GM21360 (cell line): ENCODE measurements around the gene HDAC4.

Source experiments
- ATAC-seq: cut with Tn5 transposase; IDR thresholded peaks from one replicate; pipeline ENCODE4 v1.9.1; 2021; ENCODE audit warnings: mild to moderate bottlenecking, moderate library complexity; ENCODE audit not compliant: unreplicated experiment

Gene HDAC4

GRCh38 chr2:239311132-239312040 lies 89.4 kb downstream of the HDAC4 start:
- ATAC-seq, result no peak

- no peak for ATAC-seq
These were observed 90.3 kb downstream of the HDAC4 start for GRCh38 chr2:239310401-239311061.

GRCh38 chr2:239309398-239310245 lies 91.2 kb downstream of the HDAC4 start:
- ATAC-seq, result no peak

GRCh38 chr2:239308661-239309397 lies 92.0 kb downstream of the HDAC4 start:
- ATAC-seq, result no peak

- ATAC-seq, result no peak
These were observed 92.8 kb downstream of the HDAC4 start for GRCh38 chr2:239307921-239308613.

- no peak for ATAC-seq
These were observed 93.6 kb downstream of the HDAC4 start for GRCh38 chr2:239307221-239307569.

- ATAC-seq, result no peak
These were observed 94.3 kb downstream of the HDAC4 start for GRCh38 chr2:239306274-239307220.

GRCh38 chr2:239305771-239306170 lies 95.0 kb downstream of the HDAC4 start:
- no peak for ATAC-seq

GRCh38 chr2:239305222-239305575 lies 95.6 kb downstream of the HDAC4 start:
- no peak for ATAC-seq

- no peak for ATAC-seq
These were observed 96.1 kb downstream of the HDAC4 start for GRCh38 chr2:239304533-239305221.

GRCh38 chr2:239303711-239304532 lies 96.9 kb downstream of the HDAC4 start:
- ATAC-seq, result no peak

GRCh38 chr2:239302808-239303557 lies 97.8 kb downstream of the HDAC4 start:
- ATAC-seq, result no peak

GRCh38 chr2:239302083-239302807 lies 98.6 kb downstream of the HDAC4 start:
- ATAC-seq, result no peak

GRCh38 chr2:239300871-239301735 lies 99.7 kb downstream of the HDAC4 start:
- ATAC-seq, result no peak

- ATAC-seq, result no peak
These were observed 100.6 kb downstream of the HDAC4 start for GRCh38 chr2:239300242-239300641.
